ENCODE results near the gene CDH23. TPM values are rescaled to one million over a fixed set of nuclear protein-coding genes. Genes with fewer than 3 reads are reported as not detected.

The CDH23 gene
- total RNA-seq, 1 donor from 2014 or later, result not detected

DNA sequence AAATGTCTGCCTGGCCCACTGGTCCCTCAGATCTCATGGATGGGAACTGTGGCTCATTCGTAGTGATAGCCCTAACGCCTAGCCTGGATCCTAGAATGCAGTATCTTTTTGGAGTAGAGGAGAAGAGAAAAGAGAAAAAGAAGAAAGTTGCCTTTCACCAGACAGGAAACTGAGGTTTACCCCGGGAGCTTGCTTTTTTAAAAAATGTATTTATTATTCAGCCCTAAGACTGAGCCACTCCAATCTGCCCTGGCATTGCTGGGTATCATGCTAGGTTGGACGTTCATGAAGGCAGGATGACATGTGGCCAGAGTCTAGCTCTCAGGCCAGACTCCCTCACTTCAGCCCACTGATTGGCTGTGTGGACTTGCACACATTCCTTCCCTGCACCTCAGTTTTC is 344.3 kb downstream of the CDH23 start:
- no peak for DNase-seq (ENCODE audit: low spot score)

DNA sequence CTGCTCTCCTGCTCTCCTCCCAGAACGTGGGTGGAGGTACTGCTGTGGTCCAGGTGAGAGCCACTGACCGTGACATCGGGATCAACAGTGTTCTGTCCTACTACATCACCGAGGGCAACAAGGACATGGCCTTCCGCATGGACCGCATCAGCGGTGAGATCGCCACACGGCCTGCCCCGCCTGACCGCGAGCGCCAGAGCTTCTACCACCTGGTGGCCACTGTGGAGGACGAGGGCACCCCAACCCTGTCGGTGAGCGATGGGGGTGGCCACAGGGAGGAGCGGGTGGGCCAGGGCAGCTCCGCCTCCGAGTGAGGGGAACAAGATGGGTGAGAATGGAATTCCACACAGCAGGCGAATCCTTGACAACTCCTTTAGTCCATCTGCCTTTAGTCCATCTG is 345.0 kb downstream of the CDH23 start:
- H3K4me3 Mint-ChIP-seq (ENCODE audit: unreplicated experiment), result no peak overlapping the region
- TF ChIP-seq, protein P1, sequence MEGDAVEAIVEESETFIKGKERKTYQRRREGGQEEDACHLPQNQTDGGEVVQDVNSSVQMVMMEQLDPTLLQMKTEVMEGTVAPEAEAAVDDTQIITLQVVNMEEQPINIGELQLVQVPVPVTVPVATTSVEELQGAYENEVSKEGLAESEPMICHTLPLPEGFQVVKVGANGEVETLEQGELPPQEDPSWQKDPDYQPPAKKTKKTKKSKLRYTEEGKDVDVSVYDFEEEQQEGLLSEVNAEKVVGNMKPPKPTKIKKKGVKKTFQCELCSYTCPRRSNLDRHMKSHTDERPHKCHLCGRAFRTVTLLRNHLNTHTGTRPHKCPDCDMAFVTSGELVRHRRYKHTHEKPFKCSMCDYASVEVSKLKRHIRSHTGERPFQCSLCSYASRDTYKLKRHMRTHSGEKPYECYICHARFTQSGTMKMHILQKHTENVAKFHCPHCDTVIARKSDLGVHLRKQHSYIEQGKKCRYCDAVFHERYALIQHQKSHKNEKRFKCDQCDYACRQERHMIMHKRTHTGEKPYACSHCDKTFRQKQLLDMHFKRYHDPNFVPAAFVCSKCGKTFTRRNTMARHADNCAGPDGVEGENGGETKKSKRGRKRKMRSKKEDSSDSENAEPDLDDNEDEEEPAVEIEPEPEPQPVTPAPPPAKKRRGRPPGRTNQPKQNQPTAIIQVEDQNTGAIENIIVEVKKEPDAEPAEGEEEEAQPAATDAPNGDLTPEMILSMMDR (IDR thresholded peaks at IDR 0.05), result no peak
- H3K27ac Mint-ChIP-seq (ENCODE audit: unreplicated experiment), result no peak overlapping the region

More for the DNA sequence above, 344.3 kb downstream of the CDH23 start:
- TF ChIP-seq, protein P1 (IDR thresholded peaks at IDR 0.05), result no peak
- H3K4me3 Mint-ChIP-seq (ENCODE audit: unreplicated experiment), result no peak overlapping the region
- no peak overlapping the region for H3K27ac Mint-ChIP-seq (ENCODE audit: unreplicated experiment)
- peaks cover 9% of the 10 kb centered on the region for H3K9me3 Mint-ChIP-seq (ENCODE audit: low read depth)
- H3K4me1 Mint-ChIP-seq (ENCODE audit: low read depth), result no peaks in the 10 kb centered on the region
- H3K36me3 Mint-ChIP-seq (ENCODE audit: low read depth), result no peaks in the 10 kb centered on the region
- no peaks in the 10 kb centered on the region for H3K27me3 Mint-ChIP-seq (ENCODE audit: low read depth)

DNA sequence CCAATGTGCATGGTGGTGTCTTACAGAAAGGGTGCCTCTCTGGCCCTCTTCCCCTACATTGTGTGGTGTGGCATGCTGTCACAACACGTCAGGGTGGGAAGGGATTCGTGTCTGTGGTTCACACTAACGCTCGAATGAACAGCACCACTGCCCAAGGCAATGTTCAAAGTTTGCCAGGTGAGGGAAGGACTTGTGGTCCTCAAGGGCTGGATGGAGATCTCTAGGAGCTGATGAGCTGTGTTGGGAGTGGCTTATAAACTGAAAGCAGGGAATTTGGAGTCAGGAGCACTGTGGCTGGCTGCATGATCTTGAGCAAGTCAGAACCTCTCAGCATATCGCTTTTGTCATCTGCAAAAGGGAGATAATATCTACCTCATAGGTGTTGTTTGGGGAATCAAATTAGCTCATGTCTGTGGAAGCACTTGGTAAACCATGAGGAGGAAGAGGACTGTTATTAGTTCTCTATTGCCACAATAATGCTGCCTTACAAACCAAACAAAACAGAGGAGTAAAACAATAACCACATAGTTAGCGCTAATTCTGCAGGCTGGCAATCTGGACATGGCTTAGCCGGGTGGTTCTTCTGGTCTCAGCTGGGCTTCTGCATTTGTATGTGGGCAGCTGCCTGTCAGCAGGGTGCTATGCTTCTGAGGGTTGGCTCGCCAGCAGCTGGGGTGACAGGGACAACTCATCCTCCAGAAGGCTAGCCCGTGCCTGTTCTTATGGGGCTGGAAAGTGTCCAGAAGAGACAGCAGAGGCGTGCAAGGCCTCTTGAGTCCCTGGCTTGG is 345.8 kb downstream of the CDH23 start:
- Mint-ChIP-seq H3K9me3 (ENCODE audit: low read depth) (peaks cover 9% of the 10 kb centered on the region), H3K27ac (ENCODE audit: unreplicated experiment) (no peak overlapping the region), H3K27me3 (ENCODE audit: low read depth) (no peaks in the 10 kb centered on the region), H3K36me3 (ENCODE audit: low read depth) (no peaks in the 10 kb centered on the region), H3K4me1 (ENCODE audit: low read depth) (no peaks in the 10 kb centered on the region), H3K4me3 (ENCODE audit: unreplicated experiment) (no peak overlapping the region)
- DNase-seq (ENCODE audit: low spot score), result no peak
- TF ChIP-seq, protein P1 (IDR thresholded peaks at IDR 0.05), result no peak

More for the DNA sequence above, 345.0 kb downstream of the CDH23 start:
- Mint-ChIP-seq H3K36me3 (ENCODE audit: low read depth) (no peaks in the 10 kb centered on the region), H3K27me3 (ENCODE audit: low read depth) (no peaks in the 10 kb centered on the region), H3K9me3 (ENCODE audit: low read depth) (peaks cover 9% of the 10 kb centered on the region), H3K4me1 (ENCODE audit: low read depth) (no peaks in the 10 kb centered on the region)
- no peak for DNase-seq (ENCODE audit: low spot score)

DNA sequence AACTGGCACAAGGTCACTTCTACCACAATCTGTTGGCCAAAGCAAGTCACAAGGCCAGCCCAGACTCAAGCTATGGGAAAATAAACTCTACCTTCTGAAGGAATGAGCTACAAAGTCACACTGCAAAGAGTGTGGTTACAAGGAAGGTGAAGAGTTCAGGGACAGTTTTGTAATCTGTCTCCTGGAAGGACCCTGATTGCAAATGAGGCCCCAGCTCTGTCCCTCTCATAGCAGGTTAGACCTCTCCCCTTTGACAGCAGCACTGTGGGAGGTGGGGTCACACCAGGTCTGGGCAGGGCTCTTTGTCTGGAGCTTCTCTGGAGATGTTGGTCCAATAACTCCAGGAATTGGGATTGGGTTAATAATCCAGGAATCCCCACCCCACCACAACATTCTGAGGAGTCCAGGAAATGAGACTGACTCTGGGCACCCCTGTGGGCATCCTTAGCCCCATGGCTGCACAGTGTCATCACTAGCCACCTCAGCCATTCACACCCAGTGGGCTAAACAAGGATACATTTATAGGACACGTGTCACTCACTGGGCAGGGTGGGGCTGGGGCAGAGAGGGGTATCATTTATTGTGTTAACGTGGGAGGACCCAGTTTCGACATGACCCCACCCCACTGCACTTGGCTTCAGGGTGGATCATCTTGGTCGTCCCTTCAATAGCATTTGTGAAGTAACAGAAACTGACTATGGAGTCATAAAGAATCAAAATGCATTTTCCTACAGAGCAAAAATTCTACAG is 346.5 kb downstream of the CDH23 start:
- Mint-ChIP-seq H3K27ac (ENCODE audit: unreplicated experiment) (no peak overlapping the region), H3K36me3 (ENCODE audit: low read depth) (no peaks in the 10 kb centered on the region), H3K27me3 (ENCODE audit: low read depth) (no peaks in the 10 kb centered on the region), H3K4me3 (ENCODE audit: unreplicated experiment) (no peak overlapping the region), H3K4me1 (ENCODE audit: low read depth) (no peaks in the 10 kb centered on the region), H3K9me3 (ENCODE audit: low read depth) (peaks cover 9% of the 10 kb centered on the region)
- no peak for DNase-seq (ENCODE audit: low spot score)
- TF ChIP-seq, protein P1 (IDR thresholded peaks at IDR 0.05), result no peak

DNA sequence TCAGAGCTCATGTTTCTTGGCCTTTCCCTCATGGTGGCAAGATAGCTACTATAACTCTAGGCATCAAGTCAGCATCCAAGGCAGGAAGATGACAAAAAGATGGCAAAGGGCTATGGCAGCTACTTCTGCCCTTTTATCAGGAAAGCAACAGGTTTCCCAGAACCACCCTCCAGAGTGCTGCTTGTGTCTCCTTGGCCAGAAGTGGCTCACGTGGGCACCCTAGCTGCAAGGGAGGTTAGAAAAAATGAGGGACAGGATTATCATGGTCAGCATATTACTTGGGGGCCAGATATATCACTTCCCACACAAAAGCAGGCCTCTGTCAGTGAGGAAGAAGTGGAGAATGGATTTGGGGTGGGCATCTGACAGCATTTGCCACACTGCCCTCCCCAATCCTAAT is 347.1 kb downstream of the CDH23 start:
- no peaks in the 10 kb centered on the region for H3K4me1 Mint-ChIP-seq (ENCODE audit: low read depth)
- TF ChIP-seq, protein P1 (IDR thresholded peaks at IDR 0.05), result no peak
- peaks cover 9% of the 10 kb centered on the region for H3K9me3 Mint-ChIP-seq (ENCODE audit: low read depth)
- no peak overlapping the region for H3K27ac Mint-ChIP-seq (ENCODE audit: unreplicated experiment)
- no peaks in the 10 kb centered on the region for H3K27me3 Mint-ChIP-seq (ENCODE audit: low read depth)
- no peak overlapping the region for H3K4me3 Mint-ChIP-seq (ENCODE audit: unreplicated experiment)
- no peaks in the 10 kb centered on the region for H3K36me3 Mint-ChIP-seq (ENCODE audit: low read depth)
- DNase-seq (ENCODE audit: low spot score), result no peak
